ENCODE results near the gene PHACTR4. TPM values are rescaled to one million over a fixed set of nuclear protein-coding genes. Genes with fewer than 3 reads are reported as not detected.
A peak's percentile ranks its signal among the peaks of the same experiment; 100 is the strongest.
"Not testable (repeated sequence)": the region's sequence is repeated elsewhere in the genome, so short reads cannot be mapped to it uniquely, and the experiment has no call there.

The PHACTR4 gene
- total RNA-seq, 2 experiments from 2014 or later: 20.3 to 20.9 TPM

- TF ChIP-seq CTCF (IDR thresholded peaks at IDR 0.05): no peak
- POLR2A ChIA-PET: interaction anchor here (0.7 kb wide), 1 partner anchor 14 kb away, joined by 3 read pairs; no protein-coding TSS in a partner anchor
- Mint-ChIP-seq H3K27me3 (no peaks in the 10 kb centered on the region), H3K36me3 (ENCODE audit: low read depth) (peaks cover 9% of the 10 kb centered on the region), H3K4me1 (ENCODE audit: low read depth) (peaks cover 9% of the 10 kb centered on the region), H3K27ac (no peak overlapping the region), H3K4me3 (no peak overlapping the region), H3K9me3 (no peaks in the 10 kb centered on the region)
- DNase-seq (peak; percentile 16), ATAC-seq (no peak)
- intact Hi-C loops (cut with micrococcal nuclease): no loop called here
- CTCF ChIA-PET: interaction anchor here (1.0 kb wide), 1 partner anchor 14 kb away, joined by 3 read pairs; no protein-coding TSS in a partner anchor
Observed at GRCh38 chr1:28466226-28466778, 96.8 kb downstream of the PHACTR4 start.

GRCh38 chr1:28470146-28470545 lies 100.6 kb downstream of the PHACTR4 start:
- no peaks in the 10 kb centered on the region for H3K9me3 Mint-ChIP-seq
- H3K4me1 Mint-ChIP-seq (ENCODE audit: low read depth): peaks cover 9% of the 10 kb centered on the region
- H3K27me3 Mint-ChIP-seq: no peaks in the 10 kb centered on the region
- ATAC-seq: no peak
- H3K4me3 Mint-ChIP-seq: no peak overlapping the region
- H3K27ac Mint-ChIP-seq: no peak overlapping the region
- H3K36me3 Mint-ChIP-seq (ENCODE audit: low read depth): peaks cover 12% of the 10 kb centered on the region
- CTCF ChIA-PET: interaction anchor here (1.3 to 1.4 kb wide), 2 partner anchors 83 to 222 kb away, joined by 3 to 5 read pairs; no protein-coding TSS in a partner anchor
- POLR2A ChIA-PET: no interaction called here
- TF ChIP-seq CTCF (IDR thresholded peaks at IDR 0.05): no peak
- intact Hi-C loops (cut with micrococcal nuclease): no loop called here
- DNase-seq: no peak

GRCh38 chr1:28479497-28479896 lies 110.0 kb downstream of the PHACTR4 start:
- DNase-seq; intact Hi-C loops (cut with micrococcal nuclease); H3K27me3 Mint-ChIP-seq; ATAC-seq; H3K9me3 Mint-ChIP-seq; H3K4me1 Mint-ChIP-seq (ENCODE audit: low read depth); H3K27ac Mint-ChIP-seq; CTCF ChIA-PET; H3K4me3 Mint-ChIP-seq: not testable (repeated sequence)
- H3K36me3 Mint-ChIP-seq (ENCODE audit: low read depth): peaks cover 22% of the 10 kb centered on the region
- POLR2A ChIA-PET: interaction anchor here (0.6 kb wide), 2 partner anchors 43 to 498 kb away, joined by 3 to 4 read pairs; no protein-coding TSS in a partner anchor

GRCh38 chr1:28480308-28480707 lies 110.8 kb downstream of the PHACTR4 start:
- no peaks in the 10 kb centered on the region for H3K27me3 Mint-ChIP-seq
- CTCF ChIA-PET: interaction anchor here (1.1 kb wide), 1 partner anchor 14 kb away, joined by 3 read pairs; no protein-coding TSS in a partner anchor
- intact Hi-C loops (cut with micrococcal nuclease): no loop called here
- H3K27ac Mint-ChIP-seq: no peak overlapping the region
- DNase-seq (no peak), ATAC-seq (no peak)
- TF ChIP-seq CTCF (IDR thresholded peaks at IDR 0.05): no peak
- no peak overlapping the region for H3K4me3 Mint-ChIP-seq
- no peaks in the 10 kb centered on the region for H3K4me1 Mint-ChIP-seq (ENCODE audit: low read depth)
- no peaks in the 10 kb centered on the region for H3K9me3 Mint-ChIP-seq
- H3K36me3 Mint-ChIP-seq (ENCODE audit: low read depth): peaks cover 22% of the 10 kb centered on the region
- POLR2A ChIA-PET: interaction anchor here (0.6 kb wide), 2 partner anchors 14 to 497 kb away, joined by 3 read pairs; no protein-coding TSS in a partner anchor

GRCh38 chr1:28482138-28482537 lies 112.6 kb downstream of the PHACTR4 start:
- CTCF ChIA-PET: interaction anchor here (1.6 kb wide), 1 partner anchor 70 kb away, joined by 3 read pairs; no protein-coding TSS in a partner anchor
- no peak for TF ChIP-seq CTCF (IDR thresholded peaks at IDR 0.05)
- Mint-ChIP-seq H3K27ac (no peak overlapping the region), H3K36me3 (ENCODE audit: low read depth) (peaks cover 19% of the 10 kb centered on the region), H3K4me3 (no peak overlapping the region), H3K27me3 (no peaks in the 10 kb centered on the region), H3K4me1 (ENCODE audit: low read depth) (no peaks in the 10 kb centered on the region), H3K9me3 (no peaks in the 10 kb centered on the region)
- intact Hi-C loops (cut with micrococcal nuclease): no loop called here
- POLR2A ChIA-PET: interaction anchor here (1.3 kb wide), 1 partner anchor 13 kb away, joined by 3 read pairs; no protein-coding TSS in a partner anchor
- no peak for ATAC-seq
- DNase-seq: no peak
